Measurements from ENCODE around the gene CBLN1.

GRCh38 chr16:49307176-49307575 lies 25.5 kb upstream of the CBLN1 start:
- TF ChIP-seq SUZ12 (IDR thresholded peaks at IDR 0.05) = no peak
- no peak for TF ChIP-seq ZNF384 (IDR thresholded peaks at IDR 0.05)
- no peak for TF ChIP-seq SP1 (IDR thresholded peaks at IDR 0.05)

Measured in HEK293T (cell line).